ENCODE measurements around the gene EHBP1L1. TPM values are rescaled to one million over a fixed set of nuclear protein-coding genes. Genes with fewer than 3 reads are reported as not detected.

EHBP1L1 gene
- total and polyA plus RNA-seq, 4 donors, result 1.1 to 120 (median 10.0) TPM

DNA sequence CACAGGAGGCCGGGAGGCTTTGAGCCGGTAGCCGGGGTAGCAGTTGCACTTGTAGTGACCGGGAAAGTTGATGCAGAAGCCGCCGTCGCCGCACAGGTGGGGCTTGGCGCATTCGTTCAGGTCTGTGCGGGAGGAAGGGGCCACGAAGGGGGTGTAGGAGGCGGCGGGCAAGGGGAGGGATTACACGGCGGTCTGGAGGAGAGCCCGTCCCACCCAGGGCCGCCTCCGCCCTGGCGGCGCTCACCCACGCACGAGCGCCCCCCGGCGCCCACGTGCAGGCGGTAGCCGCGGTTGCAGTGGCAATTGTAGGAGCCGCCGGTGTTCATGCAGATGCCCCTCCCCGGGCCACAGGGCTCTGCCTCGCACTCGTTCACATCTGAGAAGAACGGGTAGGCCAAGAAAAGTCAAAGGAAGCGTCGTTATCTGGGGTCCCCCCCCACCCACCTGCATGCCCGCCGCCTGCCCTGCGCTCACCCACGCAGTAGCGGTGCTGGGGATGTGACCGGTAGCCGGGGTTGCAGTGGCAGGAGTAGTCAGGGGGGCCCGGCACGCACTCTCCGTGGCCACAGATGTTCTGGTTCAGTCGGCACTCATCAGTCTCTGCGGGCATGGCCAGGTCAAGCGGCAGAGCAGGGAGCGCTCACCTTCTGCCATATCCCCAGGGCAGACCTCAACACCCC lies 28.3 kb upstream of the EHBP1L1 start:
- peaks cover 4 to 45% (median 24%) of the 10 kb centered on the region in 4 donors for H3K4me1 ChIP-seq (ENCODE audit: control insufficient read depth in 4 of 4, insufficient read depth in 4 of 4, low read length in 3 of 4)
- TF ChIP-seq, protein P1, sequence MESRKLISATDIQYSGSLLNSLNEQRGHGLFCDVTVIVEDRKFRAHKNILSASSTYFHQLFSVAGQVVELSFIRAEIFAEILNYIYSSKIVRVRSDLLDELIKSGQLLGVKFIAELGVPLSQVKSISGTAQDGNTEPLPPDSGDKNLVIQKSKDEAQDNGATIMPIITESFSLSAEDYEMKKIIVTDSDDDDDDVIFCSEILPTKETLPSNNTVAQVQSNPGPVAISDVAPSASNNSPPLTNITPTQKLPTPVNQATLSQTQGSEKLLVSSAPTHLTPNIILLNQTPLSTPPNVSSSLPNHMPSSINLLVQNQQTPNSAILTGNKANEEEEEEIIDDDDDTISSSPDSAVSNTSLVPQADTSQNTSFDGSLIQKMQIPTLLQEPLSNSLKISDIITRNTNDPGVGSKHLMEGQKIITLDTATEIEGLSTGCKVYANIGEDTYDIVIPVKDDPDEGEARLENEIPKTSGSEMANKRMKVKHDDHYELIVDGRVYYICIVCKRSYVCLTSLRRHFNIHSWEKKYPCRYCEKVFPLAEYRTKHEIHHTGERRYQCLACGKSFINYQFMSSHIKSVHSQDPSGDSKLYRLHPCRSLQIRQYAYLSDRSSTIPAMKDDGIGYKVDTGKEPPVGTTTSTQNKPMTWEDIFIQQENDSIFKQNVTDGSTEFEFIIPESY (IDR thresholded peaks at IDR 0.05), result no peak
- TF ChIP-seq HNF4A (conservative IDR thresholded peaks at IDR 0.05) (no peak), GABPA (IDR thresholded peaks at IDR 0.05 in 1 of 2, conservative IDR thresholded peaks at IDR 0.05 in 1 of 2) (no peak), SP1 (IDR thresholded peaks at IDR 0.05) (no peak), FOXA2 (IDR thresholded peaks at IDR 0.05) (no peak), TAF1 (conservative IDR thresholded peaks at IDR 0.05) (no peak), NR2F2 (IDR thresholded peaks at IDR 0.05) (no peak), RAD21 (IDR thresholded peaks at IDR 0.05) (no peak), YY1 (IDR thresholded peaks at IDR 0.05) (no peak), FOXA1 (IDR thresholded peaks at IDR 0.05) (no peak), JUND (IDR thresholded peaks at IDR 0.05) (no peak), RXRA (IDR thresholded peaks at IDR 0.05) (no peak), HNF4G (IDR thresholded peaks at IDR 0.05) (no peak), EGR1 (IDR thresholded peaks at IDR 0.05; ENCODE audit: low read depth in 2 of 2) (no peak)
- TF ChIP-seq, protein P2, sequence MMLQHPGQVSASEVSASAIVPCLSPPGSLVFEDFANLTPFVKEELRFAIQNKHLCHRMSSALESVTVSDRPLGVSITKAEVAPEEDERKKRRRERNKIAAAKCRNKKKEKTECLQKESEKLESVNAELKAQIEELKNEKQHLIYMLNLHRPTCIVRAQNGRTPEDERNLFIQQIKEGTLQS (IDR thresholded peaks at IDR 0.05), result no peak
- TF ChIP-seq, protein P3, sequence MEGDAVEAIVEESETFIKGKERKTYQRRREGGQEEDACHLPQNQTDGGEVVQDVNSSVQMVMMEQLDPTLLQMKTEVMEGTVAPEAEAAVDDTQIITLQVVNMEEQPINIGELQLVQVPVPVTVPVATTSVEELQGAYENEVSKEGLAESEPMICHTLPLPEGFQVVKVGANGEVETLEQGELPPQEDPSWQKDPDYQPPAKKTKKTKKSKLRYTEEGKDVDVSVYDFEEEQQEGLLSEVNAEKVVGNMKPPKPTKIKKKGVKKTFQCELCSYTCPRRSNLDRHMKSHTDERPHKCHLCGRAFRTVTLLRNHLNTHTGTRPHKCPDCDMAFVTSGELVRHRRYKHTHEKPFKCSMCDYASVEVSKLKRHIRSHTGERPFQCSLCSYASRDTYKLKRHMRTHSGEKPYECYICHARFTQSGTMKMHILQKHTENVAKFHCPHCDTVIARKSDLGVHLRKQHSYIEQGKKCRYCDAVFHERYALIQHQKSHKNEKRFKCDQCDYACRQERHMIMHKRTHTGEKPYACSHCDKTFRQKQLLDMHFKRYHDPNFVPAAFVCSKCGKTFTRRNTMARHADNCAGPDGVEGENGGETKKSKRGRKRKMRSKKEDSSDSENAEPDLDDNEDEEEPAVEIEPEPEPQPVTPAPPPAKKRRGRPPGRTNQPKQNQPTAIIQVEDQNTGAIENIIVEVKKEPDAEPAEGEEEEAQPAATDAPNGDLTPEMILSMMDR (IDR thresholded peaks at IDR 0.05; ENCODE audit: low read depth, low read length, missing input control), result no peak
- TF ChIP-seq, protein P4, sequence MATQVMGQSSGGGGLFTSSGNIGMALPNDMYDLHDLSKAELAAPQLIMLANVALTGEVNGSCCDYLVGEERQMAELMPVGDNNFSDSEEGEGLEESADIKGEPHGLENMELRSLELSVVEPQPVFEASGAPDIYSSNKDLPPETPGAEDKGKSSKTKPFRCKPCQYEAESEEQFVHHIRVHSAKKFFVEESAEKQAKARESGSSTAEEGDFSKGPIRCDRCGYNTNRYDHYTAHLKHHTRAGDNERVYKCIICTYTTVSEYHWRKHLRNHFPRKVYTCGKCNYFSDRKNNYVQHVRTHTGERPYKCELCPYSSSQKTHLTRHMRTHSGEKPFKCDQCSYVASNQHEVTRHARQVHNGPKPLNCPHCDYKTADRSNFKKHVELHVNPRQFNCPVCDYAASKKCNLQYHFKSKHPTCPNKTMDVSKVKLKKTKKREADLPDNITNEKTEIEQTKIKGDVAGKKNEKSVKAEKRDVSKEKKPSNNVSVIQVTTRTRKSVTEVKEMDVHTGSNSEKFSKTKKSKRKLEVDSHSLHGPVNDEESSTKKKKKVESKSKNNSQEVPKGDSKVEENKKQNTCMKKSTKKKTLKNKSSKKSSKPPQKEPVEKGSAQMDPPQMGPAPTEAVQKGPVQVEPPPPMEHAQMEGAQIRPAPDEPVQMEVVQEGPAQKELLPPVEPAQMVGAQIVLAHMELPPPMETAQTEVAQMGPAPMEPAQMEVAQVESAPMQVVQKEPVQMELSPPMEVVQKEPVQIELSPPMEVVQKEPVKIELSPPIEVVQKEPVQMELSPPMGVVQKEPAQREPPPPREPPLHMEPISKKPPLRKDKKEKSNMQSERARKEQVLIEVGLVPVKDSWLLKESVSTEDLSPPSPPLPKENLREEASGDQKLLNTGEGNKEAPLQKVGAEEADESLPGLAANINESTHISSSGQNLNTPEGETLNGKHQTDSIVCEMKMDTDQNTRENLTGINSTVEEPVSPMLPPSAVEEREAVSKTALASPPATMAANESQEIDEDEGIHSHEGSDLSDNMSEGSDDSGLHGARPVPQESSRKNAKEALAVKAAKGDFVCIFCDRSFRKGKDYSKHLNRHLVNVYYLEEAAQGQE (IDR thresholded peaks at IDR 0.05), result no peak
- TF ChIP-seq, protein P5, sequence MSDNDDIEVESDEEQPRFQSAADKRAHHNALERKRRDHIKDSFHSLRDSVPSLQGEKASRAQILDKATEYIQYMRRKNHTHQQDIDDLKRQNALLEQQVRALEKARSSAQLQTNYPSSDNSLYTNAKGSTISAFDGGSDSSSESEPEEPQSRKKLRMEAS (IDR thresholded peaks at IDR 0.05), result no peak
- no peak overlapping the region for H3K4me3 ChIP-seq (ENCODE audit: low read depth in 1 of 3, low read length in 3 of 3)
- no peak for DNase-seq (ENCODE audit: low spot score)
- H3K9me3 ChIP-seq (ENCODE audit: control insufficient read depth in 4 of 4, low read length in 3 of 4), result no peaks in the 10 kb centered on the region
- H3K27ac ChIP-seq (ENCODE audit: low read depth in 1 of 2, low read length in 2 of 2), result no peak overlapping the region
- H3K9ac ChIP-seq (ENCODE audit: low read depth in 1 of 2, low read length in 2 of 2), result no peak overlapping the region
- H3K36me3 ChIP-seq (ENCODE audit: control insufficient read depth in 4 of 4, insufficient read depth in 3 of 4, low read depth in 1 of 4, low read length in 3 of 4), result peaks cover 0 to 5% (median under 1%) of the 10 kb centered on the region in 4 donors
- WGBS, result 86% methylated on average over 52 of the region's 52 CpGs
- no peaks in the 10 kb centered on the region for H3K27me3 ChIP-seq (ENCODE audit: control insufficient read depth in 4 of 4, insufficient read depth in 4 of 4, low read length in 3 of 4)

Data from liver (tissue), 9 donors.